IMR-90 (cell line): ENCODE data around the gene GBP3. TPM values are rescaled to one million over a fixed set of nuclear protein-coding genes. Genes with fewer than 3 reads are reported as not detected.

ENCODE experiments used
- ATAC-seq: fragments of 200-7000 bp; cut with Tn5 transposase; 2 replicates; pipeline ENCODE4 v1.9.1; 2020; ENCODE audit warnings: low read depth, mild to moderate bottlenecking, moderate library complexity
- BruUV-seq: library from RNA; stranded (reverse); fragments of 400-500 nt; replicated peaks from 2 replicates; lab custom pipeline; 2021; lab: Mats Ljungman, UMichigan
- CTCF ChIA-PET: fragments of 300-600 bp; formaldehyde crosslinking; extraction: SDS; loops from one replicate; lab custom pipeline; 2021; ENCODE audit warnings: antibody characterized with exemption; lab: Yijun Ruan, JAX
- POLR2A ChIA-PET: fragments of 300-600 bp; sonication (Branson Sonifier 250); formaldehyde crosslinking; loops from one replicate; lab custom pipeline; 2022; ENCODE audit warnings: antibody characterized with exemption; ENCODE audit not compliant: unreplicated experiment; lab: Charles Lee
- DNase-seq: peaks from one replicate; pipeline ENCODE4 v3.0.0; 2013
- H2AFZ ChIP-seq: replicated peaks from 2 replicates; pipeline ENCODE3; 2013; ENCODE audit warnings: low read length, mild to moderate bottlenecking; ENCODE audit not compliant: poor library complexity
- H2AK5ac ChIP-seq: 2 replicates; pipeline ENCODE4 v1.6.1; 2013; ENCODE audit warnings: low read depth, low read length, inconsistent platforms
- H2AK9ac ChIP-seq: replicated peaks from 2 replicates; pipeline ENCODE3; 2013; ENCODE audit warnings: mild to moderate bottlenecking, low read depth, low read length, moderate library complexity; ENCODE audit not compliant: poor library complexity
- H2BK120ac ChIP-seq: 2 replicates; pipeline ENCODE4 v1.6.1; 2013; ENCODE audit warnings: low read depth, low read length, inconsistent platforms
- H2BK15ac ChIP-seq: 3 replicates; pipeline ENCODE4 v1.6.1; 2013; ENCODE audit warnings: low read depth, low read length, inconsistent platforms
- H2BK20ac ChIP-seq: 2 replicates; pipeline ENCODE4 v1.6.1; 2013; ENCODE audit warnings: low read depth, mild to moderate bottlenecking, inconsistent platforms, low read length, moderate library complexity
- H2BK5ac ChIP-seq: 2 replicates; pipeline ENCODE4 v1.6.1; 2013; ENCODE audit warnings: mild to moderate bottlenecking, low read depth, low read length, inconsistent platforms; ENCODE audit not compliant: poor library complexity, severe bottlenecking
- H3K14ac ChIP-seq: replicated peaks from 2 replicates; pipeline ENCODE4 v1.6.1; 2013; ENCODE audit warnings: low read depth, low read length, inconsistent platforms
- H3K18ac ChIP-seq: 2 replicates; pipeline ENCODE4 v1.6.1; 2013; ENCODE audit warnings: low read depth, low read length, control low read depth
- H3K23ac ChIP-seq: 2 replicates; pipeline ENCODE4 v1.6.1; 2013; ENCODE audit warnings: low read depth, low read length, inconsistent platforms
- H3K27ac ChIP-seq: 2 replicates; pipeline ENCODE4 v1.5.1; 2013; ENCODE audit warnings: mild to moderate bottlenecking, control low read depth, low read length; ENCODE audit not compliant: insufficient read depth
- H3K27me3 ChIP-seq: 2 replicates; pipeline ENCODE4 v1.6.1; 2013; ENCODE audit warnings: low read length; ENCODE audit not compliant: control insufficient read depth, insufficient read depth
- H3K36me3 ChIP-seq: 2 replicates; pipeline ENCODE4 v1.6.1; 2013; ENCODE audit warnings: low read length, mixed read lengths; ENCODE audit not compliant: control insufficient read depth, insufficient read depth
- H3K4ac ChIP-seq: 2 replicates; pipeline ENCODE4 v1.6.1; 2013; ENCODE audit warnings: low read depth, low read length, inconsistent platforms
- H3K4me1 ChIP-seq: 2 replicates; pipeline ENCODE4 v1.6.1; 2013; ENCODE audit warnings: low read length, mixed read lengths; ENCODE audit not compliant: control insufficient read depth, insufficient read depth
- H3K4me2 ChIP-seq: 2 replicates; pipeline ENCODE4 v1.6.1; 2013; ENCODE audit warnings: low read depth, mild to moderate bottlenecking, control low read depth, low read length, moderate library complexity
- H3K4me3 ChIP-seq: 2 replicates; pipeline ENCODE4 v1.5.1; 2013; ENCODE audit warnings: low read depth, mild to moderate bottlenecking, control low read depth, low read length, moderate library complexity; ENCODE audit not compliant: insufficient read depth
- H3K56ac ChIP-seq: 2 replicates; pipeline ENCODE4 v1.6.1; 2013; ENCODE audit warnings: low read length, inconsistent platforms; ENCODE audit not compliant: insufficient read depth; ENCODE audit errors: extremely low read depth
- H3K79me1 ChIP-seq, 2 experiments: 2 replicates each; pipeline ENCODE4 v1.6.1; 2013; ENCODE audit warnings: low read length in 2 of 2, inconsistent platforms in 1 of 2, low read depth in 1 of 2
- H3K9ac ChIP-seq: 2 replicates; pipeline ENCODE4 v1.6.1; 2013; ENCODE audit warnings: low read depth, low read length, control low read depth
- H3K9me1 ChIP-seq: 2 replicates; pipeline ENCODE4 v1.6.1; 2013; ENCODE audit warnings: low read length, inconsistent platforms; ENCODE audit not compliant: insufficient read depth
- H3K9me3 ChIP-seq: 2 replicates; pipeline ENCODE4 v1.6.1; 2013; ENCODE audit warnings: low read length; ENCODE audit not compliant: control insufficient read depth, insufficient read depth
- H4K20me1 ChIP-seq: 2 replicates; pipeline ENCODE4 v1.6.1; 2013; ENCODE audit warnings: low read length, inconsistent platforms; ENCODE audit not compliant: insufficient read depth
- H4K5ac ChIP-seq: 2 replicates; pipeline ENCODE4 v1.6.1; 2013; ENCODE audit warnings: mild to moderate bottlenecking, low read depth, low read length, control low read depth
- H4K8ac ChIP-seq, 2 experiments: 2 replicates each; pipeline ENCODE4 v1.6.1; 2013; ENCODE audit warnings: low read depth in 2 of 2, low read length in 2 of 2, control low read depth in 1 of 2, inconsistent platforms in 1 of 2
- H4K91ac ChIP-seq: 2 replicates; pipeline ENCODE4 v1.6.1; 2013; ENCODE audit warnings: low read depth, low read length, inconsistent platforms; ENCODE audit not compliant: insufficient read depth
- BHLHE40 ChIP-seq: fragments of 150-350 bp; IDR thresholded peaks from 2 replicates; pipeline ENCODE4 v1.6.1; 2016; ENCODE audit warnings: mild to moderate bottlenecking, low read depth, low read length
- CEBPB ChIP-seq: IDR thresholded peaks from 2 replicates; pipeline ENCODE4 v1.6.1; 2012; ENCODE audit warnings: low read depth, low read length, improper control_type of control experiment
- CHD1 ChIP-seq: IDR thresholded peaks from 2 replicates; pipeline ENCODE4 v1.6.1; 2012; ENCODE audit warnings: low read depth, low read length, improper control_type of control experiment
- CTCF ChIP-seq: conservative IDR thresholded peaks from 2 replicates; pipeline ENCODE4 v1.5.1; 2012; ENCODE audit warnings: mild to moderate bottlenecking, low read depth, low read length, improper control_type of control experiment
- ELK1 ChIP-seq: fragments of 150-350 bp; IDR thresholded peaks from 2 replicates; pipeline ENCODE4 v1.6.1; 2016; ENCODE audit warnings: low read depth, mild to moderate bottlenecking, low read length, moderate library complexity, borderline replicate concordance
- MAZ ChIP-seq: IDR thresholded peaks from 2 replicates; pipeline ENCODE4 v1.6.1; 2012; ENCODE audit warnings: low read depth, mild to moderate bottlenecking, low read length, improper control_type of control experiment, moderate library complexity, borderline replicate concordance
- NFE2L2 ChIP-seq: fragments of 150-350 bp; IDR thresholded peaks from 2 replicates; pipeline ENCODE4 v1.6.1; 2016; ENCODE audit warnings: low read depth, mild to moderate bottlenecking, low read length
- RCOR1 ChIP-seq: IDR thresholded peaks from 2 replicates; pipeline ENCODE4 v1.6.1; 2012; ENCODE audit warnings: mild to moderate bottlenecking, low read length, improper control_type of control experiment; ENCODE audit not compliant: insufficient replicate concordance
- RFX5 ChIP-seq: IDR thresholded peaks from 2 replicates; pipeline ENCODE4 v1.8.0; 2012; ENCODE audit warnings: low read depth, mild to moderate bottlenecking, low read length, moderate library complexity
- SMC3 ChIP-seq: fragments of 150-350 bp; IDR thresholded peaks from 2 replicates; pipeline ENCODE4 v1.6.1; 2016; ENCODE audit warnings: low read depth, mild to moderate bottlenecking, antibody characterized with exemption, low read length, moderate library complexity
- USF2 ChIP-seq: fragments of 150-350 bp; IDR thresholded peaks from 2 replicates; pipeline ENCODE4 v1.6.1; 2017; ENCODE audit warnings: mild to moderate bottlenecking, antibody characterized with exemption, low read length, low read depth
- WGBS, 2 experiments: methylation state at CpG; one replicate each; pipeline versions ENCODE4 v1.1.5 to v1.1.7; 2013; ENCODE audit warnings: missing lambda C conversion rate in 2 of 2; ENCODE audit not compliant: insufficient read length in 1 of 2; ENCODE audit errors: extremely low coverage in 2 of 2; 5-methylcytosine and 5-hydroxymethylcytosine counted together
- dilution Hi-C: fragments of 300-500 bp; cut with HindIII; formaldehyde crosslinking; loops from one replicate; pipeline ENCODE4 v1.14.3; 2018; ENCODE audit warnings: low sequenced_read_pairs; ENCODE audit not compliant: unreplicated experiment
- in situ Hi-C: fragments of 300-500 bp; cut with MboI; formaldehyde crosslinking; loops from 3 replicates; pipeline ENCODE4 v1.14.3; 2019; ENCODE audit warnings: low sequenced_read_pairs, inconsistent platforms, mixed read lengths
- intact Hi-C: fragments of 100-400 bp; cut with micrococcal nuclease; formaldehyde crosslinking; loops from 2 replicates; pipeline ENCODE4 v1.10.0; 2022
- polyA plus RNA-seq, 3 experiments: library from polyadenylated mRNA; depleted of rRNA; stranded (reverse); fragments of >200 nt; gene quantifications; 2 replicates each; pipeline ENCODE4 v1.2.3, GENCODE V29; 2012; ENCODE audit warnings: low replicate concordance in 1 of 3
- total RNA-seq: library from RNA; depleted of rRNA; stranded (reverse); fragments of >200 nt; gene quantifications from 2 replicates; pipeline ENCODE4 v1.2.3, GENCODE V29; 2012

GBP3 gene
- total and polyA plus RNA-seq, 2 of the 4 experiments (the other 2 are of a cell fraction), result 21.9 to 50.0 TPM

GRCh38 chr1:89044970-89045721 lies 22.5 kb upstream of the GBP3 start:
- no peak overlapping the region for H3K4me3 ChIP-seq
- ChIA-PET CTCF (no interaction called here), POLR2A (no interaction called here)
- H2AFZ ChIP-seq, result no peak overlapping the region
- no peak for ATAC-seq
- DNase-seq, result no peak
- H3K18ac ChIP-seq, result no peak overlapping the region
- H3K9me1 ChIP-seq, result no peaks in the 10 kb centered on the region
- no peaks in the 10 kb centered on the region for H3K79me1 ChIP-seq
- H3K27ac ChIP-seq, result no peak overlapping the region
- H2AK9ac ChIP-seq, result no peak overlapping the region
- no TSS peak for BruUV-seq
- H3K9me3 ChIP-seq, result no peaks in the 10 kb centered on the region; the same call in 1 of the 2 replicates
- H4K91ac ChIP-seq, result no peak overlapping the region
- no peaks in the 10 kb centered on the region for H4K20me1 ChIP-seq
- no peaks in the 10 kb centered on the region for H3K4me1 ChIP-seq
- WGBS, 2 experiments, result 80% methylated on average over 1 of the region's 2 CpGs; no CpG with 5 or more reads in 1 of the 2 experiments
- H2BK15ac ChIP-seq, result no peak overlapping the region
- in situ Hi-C loops (no loop called here), intact Hi-C loops (no loop called here), dilution Hi-C loops (no loop called here)
- no peak overlapping the region for H2BK5ac ChIP-seq
- no peak for TF ChIP-seq CTCF
- TF ChIP-seq MAZ, result no peak
- TF ChIP-seq CEBPB, result no peak
- no peak for TF ChIP-seq USF2
- no peak for TF ChIP-seq CHD1
- no peak for TF ChIP-seq SMC3
- TF ChIP-seq ELK1, result no peak
- no peak for TF ChIP-seq RCOR1
- no peak for TF ChIP-seq RFX5
- TF ChIP-seq BHLHE40, result no peak
- TF ChIP-seq NFE2L2, result no peak
- no peak overlapping the region for H2AK5ac ChIP-seq
- no peak overlapping the region for H4K5ac ChIP-seq
- H3K9ac ChIP-seq, result no peak overlapping the region
- H2BK20ac ChIP-seq, result no peak overlapping the region
- H3K23ac ChIP-seq, result no peak overlapping the region
- no peak overlapping the region for H3K56ac ChIP-seq
- no peak overlapping the region for H4K8ac ChIP-seq
- no peak overlapping the region for H3K14ac ChIP-seq
- H2BK120ac ChIP-seq, result no peak overlapping the region
- no peak overlapping the region for H3K4ac ChIP-seq
- no peaks in the 10 kb centered on the region for H3K27me3 ChIP-seq
- 0 out of 2 replicates have a peak, but pooled peaks cover 1% of the 10 kb centered on the region for H3K36me3 ChIP-seq
- no peak overlapping the region for H3K4me2 ChIP-seq
